Thoracic aorta (tissue), 2 donors: ENCODE data around the gene PLEKHA5. TPM values are rescaled to one million over a fixed set of nuclear protein-coding genes. Genes with fewer than 3 reads are reported as not detected.

Experiments
- ATAC-seq: fragments of 150-250 bp; one replicate; pipeline ENCODE4 v1.8.0; 2017; ENCODE audit warnings: low read depth; ENCODE audit not compliant: insufficient number of reproducible peaks, low FRiP score
- DNase-seq: peaks from one replicate; pipeline ENCODE4 v3.0.0-alpha.2; 2020; ENCODE audit warnings: low spot score
- H3K27ac ChIP-seq, 2 donors: fragments of 200-600 bp; sonication (generic); 1 replicate in 1 of 2; 2 replicates in 1 of 2; pipeline ENCODE4 v1.5.1; 2016; ENCODE audit warnings: mild to moderate bottlenecking in 2 of 2, moderate library complexity in 2 of 2
- H3K27me3 ChIP-seq: fragments of 200-600 bp; sonication (generic); replicated peaks from 2 replicates; pipeline ENCODE4 v1.6.0; 2016; ENCODE audit warnings: mild to moderate bottlenecking; ENCODE audit not compliant: insufficient read depth
- H3K36me3 ChIP-seq: fragments of 200-600 bp; sonication (generic); one replicate; pipeline ENCODE4 v1.5.1; 2016
- H3K4me1 ChIP-seq, 2 donors: fragments of 200-600 bp; sonication (generic); 1 replicate in 1 of 2; 2 replicates in 1 of 2; pipeline versions ENCODE4 v1.5.1 to v1.6.0; 2016; ENCODE audit warnings: low read depth in 2 of 2, mild to moderate bottlenecking in 1 of 2; ENCODE audit not compliant: control insufficient read depth in 1 of 2
- H3K4me3 ChIP-seq: fragments of 200-600 bp; sonication (generic); 2 replicates; pipeline ENCODE4 v1.5.1; 2016; ENCODE audit warnings: mild to moderate bottlenecking
- H3K9me3 ChIP-seq: fragments of 200-600 bp; sonication (generic); 2 replicates; pipeline ENCODE4 v1.5.1; 2016
- total RNA-seq, 2 donors: library from RNA; depleted of rRNA; stranded (reverse); fragments of >200 nt; gene quantifications; one replicate each; pipeline versions ENCODE4 v1.1.0 to v1.2.3, GENCODE V29; 2016
- TF ChIP-seq, protein P1 (sequence below): fragments of 200-600 bp; sonication (generic); IDR thresholded peaks from one replicate; pipeline ENCODE4 v1.5.1; 2019; ENCODE audit warnings: antibody characterized with exemption

PLEKHA5 gene
- total RNA-seq, 2 donors from 2014 or later, result 18.4 to 27.7 TPM

DNA sequence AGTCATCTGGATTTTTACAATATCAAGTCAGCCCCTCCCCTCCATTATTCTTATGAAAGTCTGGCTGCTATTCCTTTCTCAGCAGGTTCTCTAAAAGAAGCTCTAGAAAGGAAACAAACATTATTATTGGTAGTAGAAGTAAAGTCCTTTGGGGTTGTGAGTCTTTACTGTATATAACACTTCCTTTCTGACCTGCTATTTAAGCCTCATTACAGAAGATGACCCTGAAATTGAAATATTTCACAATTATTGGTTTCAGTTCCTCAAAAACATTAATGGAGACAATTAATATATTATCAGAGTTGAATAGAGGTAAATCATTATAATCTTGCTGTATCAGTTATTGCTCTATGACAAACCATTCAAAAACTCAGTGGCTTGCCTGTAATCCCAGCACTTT lies 19.3 kb downstream of the PLEKHA5 start:
- H3K27me3 ChIP-seq, result no peaks in the 10 kb centered on the region
- DNase-seq, result no peak
- H3K4me1 ChIP-seq, result peaks cover 10 to 18% of the 10 kb centered on the region in 2 donors
- TF ChIP-seq, protein P1, sequence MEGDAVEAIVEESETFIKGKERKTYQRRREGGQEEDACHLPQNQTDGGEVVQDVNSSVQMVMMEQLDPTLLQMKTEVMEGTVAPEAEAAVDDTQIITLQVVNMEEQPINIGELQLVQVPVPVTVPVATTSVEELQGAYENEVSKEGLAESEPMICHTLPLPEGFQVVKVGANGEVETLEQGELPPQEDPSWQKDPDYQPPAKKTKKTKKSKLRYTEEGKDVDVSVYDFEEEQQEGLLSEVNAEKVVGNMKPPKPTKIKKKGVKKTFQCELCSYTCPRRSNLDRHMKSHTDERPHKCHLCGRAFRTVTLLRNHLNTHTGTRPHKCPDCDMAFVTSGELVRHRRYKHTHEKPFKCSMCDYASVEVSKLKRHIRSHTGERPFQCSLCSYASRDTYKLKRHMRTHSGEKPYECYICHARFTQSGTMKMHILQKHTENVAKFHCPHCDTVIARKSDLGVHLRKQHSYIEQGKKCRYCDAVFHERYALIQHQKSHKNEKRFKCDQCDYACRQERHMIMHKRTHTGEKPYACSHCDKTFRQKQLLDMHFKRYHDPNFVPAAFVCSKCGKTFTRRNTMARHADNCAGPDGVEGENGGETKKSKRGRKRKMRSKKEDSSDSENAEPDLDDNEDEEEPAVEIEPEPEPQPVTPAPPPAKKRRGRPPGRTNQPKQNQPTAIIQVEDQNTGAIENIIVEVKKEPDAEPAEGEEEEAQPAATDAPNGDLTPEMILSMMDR, result no peak
- H3K9me3 ChIP-seq, result no peaks in the 10 kb centered on the region
- H3K27ac ChIP-seq, result no peak overlapping the region
- H3K4me3 ChIP-seq, result no peak overlapping the region
- ATAC-seq, result no peak
- H3K36me3 ChIP-seq, result no peaks in the 10 kb centered on the region

DNA sequence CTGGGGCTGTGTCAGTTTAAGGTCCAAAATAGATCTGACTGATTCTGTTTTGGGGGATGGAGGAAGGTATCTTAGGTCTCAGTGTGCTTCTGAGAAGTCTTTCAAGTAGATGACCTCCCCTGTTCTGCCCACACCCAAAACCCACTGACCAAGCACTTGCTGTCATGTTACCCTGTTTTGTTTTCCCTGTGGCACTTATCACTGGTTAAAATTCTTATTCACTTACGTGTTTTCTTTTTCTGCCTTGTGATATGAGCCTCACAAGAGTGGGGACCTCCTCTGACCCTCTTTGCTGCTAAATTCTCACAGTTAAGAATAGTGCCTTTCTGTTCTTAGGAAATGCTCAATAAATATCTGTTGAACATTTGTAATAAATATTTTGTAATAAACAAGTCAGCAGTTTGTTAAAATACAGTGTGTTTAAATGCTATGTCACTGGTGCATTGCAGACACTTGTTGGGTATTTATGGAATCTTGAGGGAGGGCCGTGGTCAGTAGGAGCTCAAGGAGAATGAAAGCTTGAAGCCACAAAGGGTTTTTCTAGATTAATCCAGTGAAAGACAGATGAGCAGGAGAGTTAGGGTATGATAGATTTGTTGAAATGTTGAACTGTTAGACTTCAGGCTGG lies 20.9 kb downstream of the PLEKHA5 start:
- Histone ChIP-seq H3K27me3 (no peaks in the 10 kb centered on the region), H3K9me3 (no peaks in the 10 kb centered on the region), H3K27ac (peak overlapping the region; percentile 26 to 63), H3K4me1 (peaks cover 10 to 18% of the 10 kb centered on the region in 2 donors), H3K36me3 (no peaks in the 10 kb centered on the region), H3K4me3 (no peak overlapping the region)
- TF ChIP-seq, protein P1, result no peak
- ATAC-seq, result peak; percentile 39
- no peak for DNase-seq

DNA sequence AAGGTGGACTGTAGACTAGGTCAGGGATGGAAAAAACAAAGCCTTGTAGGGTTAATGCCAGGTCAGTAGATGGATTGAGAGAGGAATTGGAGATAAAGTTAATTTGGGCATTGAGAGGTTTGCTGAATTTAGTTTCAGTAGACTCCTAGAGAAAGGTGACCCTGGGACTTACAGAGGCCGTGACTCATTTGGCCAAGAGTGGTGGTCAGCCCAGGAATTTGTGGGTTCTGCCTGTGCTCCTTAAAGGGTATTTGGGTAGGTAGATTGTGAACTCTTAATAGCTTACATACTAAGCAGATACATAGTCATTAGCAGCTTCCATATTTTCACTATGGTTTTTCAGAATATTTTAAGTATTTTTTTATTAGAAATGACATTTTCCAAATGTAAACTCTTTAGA lies 21.8 kb downstream of the PLEKHA5 start:
- no peak overlapping the region for H3K4me3 ChIP-seq
- DNase-seq, result no peak
- peaks cover 14 to 24% of the 10 kb centered on the region in 2 donors for H3K4me1 ChIP-seq
- TF ChIP-seq, protein P1, result no peak
- H3K36me3 ChIP-seq, result no peaks in the 10 kb centered on the region
- ATAC-seq, result no peak
- no peaks in the 10 kb centered on the region for H3K27me3 ChIP-seq
- H3K27ac ChIP-seq, result no peak overlapping the region
- H3K9me3 ChIP-seq, result no peaks in the 10 kb centered on the region

GRCh38 chr12:19153396-19153795 lies 23.9 kb downstream of the PLEKHA5 start:
- Histone ChIP-seq H3K27me3 (no peaks in the 10 kb centered on the region), H3K4me1 (peaks cover 15 to 30% of the 10 kb centered on the region in 2 donors), H3K4me3 (no peak overlapping the region), H3K36me3 (no peaks in the 10 kb centered on the region), H3K9me3 (no peaks in the 10 kb centered on the region), H3K27ac (no peak overlapping the region)
- TF ChIP-seq, protein P1, result no peak
- DNase-seq (no peak), ATAC-seq (no peak)

- DNase-seq, result no peak
- peaks cover 19 to 34% of the 10 kb centered on the region in 2 donors for H3K4me1 ChIP-seq
- H3K9me3 ChIP-seq, result no peaks in the 10 kb centered on the region
- H3K4me3 ChIP-seq, result no peak overlapping the region
- H3K27ac ChIP-seq, result no peak overlapping the region
- no peaks in the 10 kb centered on the region for H3K27me3 ChIP-seq
- H3K36me3 ChIP-seq, result no peaks in the 10 kb centered on the region
- no peak for ATAC-seq
- TF ChIP-seq, protein P1, result no peak
These were observed 25.2 kb downstream of the PLEKHA5 start for GRCh38 chr12:19154686-19155085.
